ENCODE results near the gene PRKAG2.

- no peak for TF ChIP-seq CTCF (IDR thresholded peaks at IDR 0.05)
- TF ChIP-seq GABPA (IDR thresholded peaks at IDR 0.05; ENCODE audit: low read depth) = no peak
- TF ChIP-seq SIN3A (IDR thresholded peaks at IDR 0.05; ENCODE audit: borderline replicate concordance, low read depth, low read length) = no peak
- TF ChIP-seq RFX5 (IDR thresholded peaks at IDR 0.05; ENCODE audit: low read length) = no peak
- TF ChIP-seq, protein P1, sequence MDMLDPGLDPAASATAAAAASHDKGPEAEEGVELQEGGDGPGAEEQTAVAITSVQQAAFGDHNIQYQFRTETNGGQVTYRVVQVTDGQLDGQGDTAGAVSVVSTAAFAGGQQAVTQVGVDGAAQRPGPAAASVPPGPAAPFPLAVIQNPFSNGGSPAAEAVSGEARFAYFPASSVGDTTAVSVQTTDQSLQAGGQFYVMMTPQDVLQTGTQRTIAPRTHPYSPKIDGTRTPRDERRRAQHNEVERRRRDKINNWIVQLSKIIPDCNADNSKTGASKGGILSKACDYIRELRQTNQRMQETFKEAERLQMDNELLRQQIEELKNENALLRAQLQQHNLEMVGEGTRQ (IDR thresholded peaks at IDR 0.05; ENCODE audit: borderline replicate concordance, low read depth, low read length) = no peak
- TF ChIP-seq RCOR1 (IDR thresholded peaks at IDR 0.05; ENCODE audit: low read length) = no peak
- TF ChIP-seq EP300 (IDR thresholded peaks at IDR 0.05; ENCODE audit: borderline replicate concordance in 1 of 2, low read depth in 1 of 2, low read length in 1 of 2) = no peak
- TF ChIP-seq POLR2AphosphoS5 (IDR thresholded peaks at IDR 0.05; ENCODE audit: low read depth, low read length) = no peak
- no peak for TF ChIP-seq TEAD4 (IDR thresholded peaks at IDR 0.05; ENCODE audit: borderline replicate concordance, insufficient read depth)
- no peak for TF ChIP-seq NFIC (IDR thresholded peaks at IDR 0.05; ENCODE audit: borderline replicate concordance)
- TF ChIP-seq CHD2 (IDR thresholded peaks at IDR 0.05; ENCODE audit: low read length, partially characterized antibody) = no peak
Measured at GRCh38 chr7:151549083-151549482, 327.8 kb downstream of the PRKAG2 start.
